Keratinocyte (primary cell): ENCODE results near the gene PLA1A. TPM values are rescaled to one million over a fixed set of nuclear protein-coding genes. Genes with fewer than 3 reads are reported as not detected.

Experiments
- DNase-seq: peaks from one replicate; pipeline ENCODE4 v3.0.0-alpha.2; 2011; ENCODE audit warnings: low read depth, missing footprints, low spot score
- FAIRE-seq: peaks from 2 replicates; lab custom pipeline; 2011; peaks lifted over from hg19 to GRCh38; lab: Jason Lieb, UNC
- H2AFZ ChIP-seq: 2 replicates; pipeline ENCODE4 v1.6.0; 2012; ENCODE audit warnings: low read length, control low read depth, inconsistent platforms; ENCODE audit not compliant: control insufficient read depth
- H3K27ac ChIP-seq: 2 replicates; pipeline ENCODE4 v1.5.1; 2011; ENCODE audit warnings: low read length; ENCODE audit not compliant: control insufficient read depth, insufficient read depth
- H3K27me3 ChIP-seq: 3 replicates; pipeline ENCODE4 v1.6.0; 2011; ENCODE audit warnings: low read length; ENCODE audit not compliant: control insufficient read depth, insufficient read depth; ENCODE audit errors: extremely low read depth
- H3K36me3 ChIP-seq, 2 experiments: 2 replicates in 1 of 2; 3 replicates in 1 of 2; pipeline ENCODE4 v1.5.1; 2011; ENCODE audit warnings: low read length in 2 of 2, mild to moderate bottlenecking in 1 of 2; ENCODE audit not compliant: control insufficient read depth in 2 of 2, insufficient read depth in 2 of 2; ENCODE audit errors: extremely low read depth in 1 of 2
- H3K4me1 ChIP-seq: 3 replicates; pipeline ENCODE4 v1.5.1; 2011; ENCODE audit warnings: low read length; ENCODE audit not compliant: control insufficient read depth, insufficient read depth; ENCODE audit errors: extremely low read depth
- H3K4me2 ChIP-seq: 3 replicates; pipeline ENCODE4 v1.6.0; 2011; ENCODE audit warnings: low read depth, low read length; ENCODE audit not compliant: control insufficient read depth, insufficient read depth; ENCODE audit errors: extremely low read depth
- H3K4me3 ChIP-seq, 3 experiments: fragments of 200-600 bp in 1 of 3; sonication (generic) in 1 of 3; 2 replicates in 2 of 3; 3 replicates in 1 of 3; pipeline ENCODE4 v1.5.1; 2011 to 2016; ENCODE audit warnings: low read length in 3 of 3, mild to moderate bottlenecking in 3 of 3, control low read depth in 2 of 3, inconsistent platforms in 1 of 3, low read depth in 1 of 3, mixed read lengths in 1 of 3, mixed run types in 1 of 3, moderate library complexity in 1 of 3; ENCODE audit not compliant: control insufficient read depth in 2 of 3, insufficient read depth in 2 of 3; ENCODE audit errors: extremely low read depth in 1 of 3
- H3K79me2 ChIP-seq: 2 replicates; pipeline ENCODE4 v1.6.0; 2012; ENCODE audit warnings: low read length; ENCODE audit not compliant: control insufficient read depth, insufficient read depth
- H3K9ac ChIP-seq: 3 replicates; pipeline ENCODE4 v1.6.0; 2011; ENCODE audit warnings: low read length; ENCODE audit not compliant: control insufficient read depth, insufficient read depth; ENCODE audit errors: extremely low read depth
- H3K9me1 ChIP-seq: 3 replicates; pipeline ENCODE4 v1.6.0; 2011; ENCODE audit warnings: low read length; ENCODE audit not compliant: control insufficient read depth, insufficient read depth; ENCODE audit errors: extremely low read depth
- H3K9me3 ChIP-seq: 2 replicates; pipeline ENCODE4 v1.5.1; 2012; ENCODE audit warnings: low read depth, low read length; ENCODE audit not compliant: control insufficient read depth
- H4K20me1 ChIP-seq: 3 replicates; pipeline ENCODE4 v1.6.0; 2011; ENCODE audit warnings: low read length; ENCODE audit not compliant: control insufficient read depth, insufficient read depth; ENCODE audit errors: extremely low read depth
- CTCF ChIP-seq, 3 experiments: IDR thresholded peaks in 1 of 3; conservative IDR thresholded peaks in 1 of 3; optimal IDR thresholded peaks in 1 of 3; 2 replicates in 2 of 3; 3 replicates in 1 of 3; pipeline versions ENCODE3 to v1.5.1; 2011; ENCODE audit warnings: low read length in 3 of 3, mild to moderate bottlenecking in 3 of 3, moderate library complexity in 2 of 3, control low read depth in 1 of 3, inconsistent platforms in 1 of 3; ENCODE audit not compliant: insufficient read depth in 2 of 3; ENCODE audit errors: extremely low read depth in 1 of 3
- EZH2 ChIP-seq: IDR thresholded peaks from one replicate; pipeline ENCODE4 v1.6.1; 2012; ENCODE audit warnings: inconsistent platforms, mild to moderate bottlenecking, low read length, moderate library complexity
- dilution Hi-C: fragments of 300-500 bp; cut with MboI; formaldehyde crosslinking; loops from one replicate; pipeline ENCODE4 v1.7.0; 2020; ENCODE audit warnings: low sequenced_read_pairs; ENCODE audit not compliant: extremely low pct_ligation_motif_present
- polyA plus RNA-seq, 5 experiments: library from polyadenylated mRNA; depleted of rRNA in 3 of 5; stranded (reverse) in 3 of 5; stranded (forward) in 1 of 5; unstranded in 1 of 5; fragments of >200 nt; gene quantifications; 1 replicate in 1 of 5; 2 replicates in 3 of 5; 3 replicates in 1 of 5; pipeline versions ENCODE4 v1.2.1 to v1.2.3, GENCODE V29; 2011 to 2012; ENCODE audit warnings: missing spikeins in 2 of 5, low read depth in 1 of 5, low replicate concordance in 1 of 5

The PLA1A gene
- polyA plus RNA-seq, 1 donor (not counting 4 experiments of a cell fraction or from before 2014, with no cell fraction given): not detected

- H3K4me2 ChIP-seq: no peak within 1 kb of the TSS
- H3K9ac ChIP-seq: no peak within 1 kb of the TSS
- TF ChIP-seq CTCF (optimal IDR thresholded peaks at IDR 0.05 in 1 of 3, IDR thresholded peaks at IDR 0.05 in 1 of 3, conservative IDR thresholded peaks at IDR 0.05 in 1 of 3; ENCODE audit: extremely low read depth in 1 of 3, insufficient read depth in 2 of 3, low read length in 3 of 3): no peak
- TF ChIP-seq EZH2: no peak
- no peaks in the 10 kb centered on the region for H3K27me3 ChIP-seq
- no peak within 1 kb of the TSS for H3K27ac ChIP-seq
- dilution Hi-C loops: no loop called here
- no peaks in the 10 kb centered on the region for H3K9me3 ChIP-seq
- no peaks in the 10 kb centered on the region for H3K36me3 ChIP-seq
- H3K9me1 ChIP-seq: no peaks in the 10 kb centered on the region
- H3K4me1 ChIP-seq: no peaks in the 10 kb centered on the region
- no peak for FAIRE-seq
- H3K4me3 ChIP-seq: no peak within 1 kb of the TSS
- H2AFZ ChIP-seq: no peak within 1 kb of the TSS
- DNase-seq: no peak
- no peaks in the 10 kb centered on the region for H3K79me2 ChIP-seq
- H4K20me1 ChIP-seq: no peaks in the 10 kb centered on the region
Observed at GRCh38 chr3:119660474-119661440, 63.1 kb downstream of the PLA1A start, which contains the start of gene POPDC2. Gene POPDC2 (minus strand): TSS chr3:119660589. CDS start chr3:119660423, 166 bp downstream.

- TF ChIP-seq CTCF (optimal IDR thresholded peaks at IDR 0.05 in 1 of 3, IDR thresholded peaks at IDR 0.05 in 1 of 3, conservative IDR thresholded peaks at IDR 0.05 in 1 of 3; ENCODE audit: extremely low read depth in 1 of 3, insufficient read depth in 2 of 3, low read length in 3 of 3): no peak
- no peak for TF ChIP-seq EZH2
- Histone ChIP-seq H3K79me2 (no peaks in the 10 kb centered on the region), H3K9ac (no peak overlapping the region), H3K27ac (no peak overlapping the region), H3K27me3 (no peaks in the 10 kb centered on the region), H3K4me2 (no peak overlapping the region), H3K9me1 (no peaks in the 10 kb centered on the region), H3K4me3 (no peak overlapping the region), H4K20me1 (no peaks in the 10 kb centered on the region), H2AFZ (no peak overlapping the region), H3K9me3 (no peaks in the 10 kb centered on the region), H3K36me3 (no peaks in the 10 kb centered on the region), H3K4me1 (no peaks in the 10 kb centered on the region)
- FAIRE-seq: no peak
- dilution Hi-C loops: no loop called here
- DNase-seq: no peak
Observed at GRCh38 chr3:119662604-119663373, 65.1 kb downstream of the PLA1A start.
